Nucleus accumbens (tissue), 56 donors: ENCODE data around the gene USH2A.
"Not testable (repeated sequence)": the region's sequence is repeated elsewhere in the genome, so short reads cannot be mapped to it uniquely, and the experiment has no call there.

ENCODE experiments used
- DNase-seq, 56 donors: peaks; one replicate each; lab custom pipeline; 2025; lab: John Stamatoyannopoulos, UW

The USH2A gene

DNA sequence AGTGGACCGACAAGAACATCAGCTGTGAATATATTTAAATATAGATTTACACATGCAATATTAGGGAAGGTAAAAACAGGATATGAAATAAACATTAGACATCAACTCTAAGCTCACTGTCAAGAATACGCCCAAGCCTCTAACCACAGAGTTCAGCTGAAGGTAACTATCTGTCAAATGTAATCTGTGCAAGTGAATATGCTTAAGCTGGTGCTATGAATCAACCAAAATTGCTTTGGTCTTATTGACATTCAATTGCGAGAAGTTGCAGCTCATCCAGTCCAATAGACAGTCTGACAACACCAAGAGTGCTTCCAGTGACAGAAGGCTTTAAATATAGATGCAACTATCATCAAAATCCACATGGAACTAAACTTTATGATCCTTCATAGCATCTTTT, 32.3 kb downstream of the USH2A start:
- DNase-seq = no peak

DNA sequence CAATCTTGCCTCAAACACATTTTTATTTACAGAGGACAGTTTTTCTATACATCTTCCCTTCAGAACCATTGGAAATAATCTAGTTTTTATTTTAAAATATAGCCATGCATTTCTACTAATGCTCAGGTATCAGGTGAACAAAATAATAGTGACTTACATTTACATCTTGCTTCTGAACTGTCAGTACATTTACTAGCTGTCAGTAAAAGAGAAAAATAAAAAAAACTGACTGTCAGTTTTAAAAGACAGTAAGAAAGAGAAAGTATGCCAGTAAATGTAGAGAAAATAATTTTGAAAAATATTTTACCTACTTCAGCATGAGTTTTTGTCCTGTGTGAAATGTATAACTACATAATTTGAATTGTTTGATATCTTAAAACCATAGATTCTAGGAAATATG, 33.5 kb downstream of the USH2A start:
- DNase-seq = no peak

DNA sequence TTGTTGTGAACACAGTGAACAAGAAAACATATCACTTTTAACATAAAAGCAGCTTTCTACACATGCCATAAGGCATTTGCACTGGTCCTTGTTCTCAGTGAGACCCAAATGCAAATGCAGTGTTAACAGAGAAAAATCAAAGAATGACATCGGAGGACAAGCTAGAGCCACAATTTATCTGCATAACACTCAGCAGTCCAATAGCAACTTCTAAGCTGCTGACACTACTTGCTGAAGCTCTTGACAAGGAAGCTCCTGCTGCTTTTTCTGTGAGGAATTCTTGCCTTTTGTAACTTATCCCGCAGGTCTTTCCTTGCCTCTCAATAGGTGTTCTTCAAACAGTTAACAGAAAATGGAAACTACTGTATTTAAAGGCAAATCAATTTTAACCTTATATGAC, 34.7 kb downstream of the USH2A start:
- DNase-seq = no peak

DNA sequence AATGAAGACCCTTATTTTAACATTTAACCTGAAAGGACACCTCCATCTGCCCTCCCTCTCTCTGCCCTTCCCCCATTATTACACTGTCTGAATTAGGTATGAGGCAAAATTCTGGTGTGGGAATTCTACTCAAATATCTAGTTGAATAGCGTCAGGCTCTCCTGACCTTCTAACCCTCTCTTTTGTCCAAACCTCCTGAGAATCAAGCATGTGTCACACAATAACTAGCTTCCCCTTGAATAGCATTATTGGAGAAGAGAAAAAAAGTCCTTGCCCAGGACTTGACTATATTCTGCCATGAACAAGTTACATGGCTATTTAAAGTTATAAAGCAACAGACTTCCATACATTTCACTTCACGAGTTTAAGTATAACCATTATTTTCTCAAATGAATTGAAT, 35.5 kb downstream of the USH2A start:
- no peak for DNase-seq

DNA sequence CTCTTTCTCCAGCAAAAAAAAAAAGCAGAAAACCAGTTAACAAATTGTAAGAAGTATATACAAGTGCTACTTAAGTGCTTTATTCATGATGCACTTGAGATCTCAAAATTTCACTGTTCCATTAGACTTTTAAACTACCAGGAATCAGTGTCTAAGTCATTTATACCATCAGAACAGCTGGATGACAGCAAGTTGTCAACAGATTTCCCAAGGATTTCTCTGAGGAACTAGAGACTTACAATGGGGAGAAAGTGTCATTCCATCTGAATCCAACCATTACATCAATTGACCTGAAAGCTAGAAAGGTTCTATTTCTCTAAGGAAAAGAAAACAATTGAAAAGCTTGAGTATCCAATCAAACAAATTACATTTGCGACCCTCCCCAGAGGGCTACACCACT, 43.8 kb downstream of the USH2A start:
- DNase-seq = no peak

DNA sequence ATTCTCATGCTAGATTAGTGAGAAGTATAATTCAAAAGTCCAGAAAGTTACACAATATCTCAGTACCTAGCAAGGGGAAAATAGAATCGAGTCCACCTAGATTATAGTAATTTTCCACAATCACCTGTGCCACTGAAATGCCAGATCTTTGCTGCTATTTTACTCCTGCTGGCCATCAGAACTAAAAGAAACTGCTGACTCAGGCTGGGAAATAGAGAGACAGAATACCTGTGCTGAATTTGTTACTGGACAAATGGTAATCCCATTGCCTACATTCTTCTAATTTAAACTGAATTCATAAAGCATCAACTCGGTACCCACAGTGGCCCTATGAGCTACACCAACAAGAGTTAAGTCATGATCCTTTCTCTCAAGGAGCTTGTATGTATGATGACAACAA, 55.0 kb downstream of the USH2A start:
- DNase-seq = no peak

DNA sequence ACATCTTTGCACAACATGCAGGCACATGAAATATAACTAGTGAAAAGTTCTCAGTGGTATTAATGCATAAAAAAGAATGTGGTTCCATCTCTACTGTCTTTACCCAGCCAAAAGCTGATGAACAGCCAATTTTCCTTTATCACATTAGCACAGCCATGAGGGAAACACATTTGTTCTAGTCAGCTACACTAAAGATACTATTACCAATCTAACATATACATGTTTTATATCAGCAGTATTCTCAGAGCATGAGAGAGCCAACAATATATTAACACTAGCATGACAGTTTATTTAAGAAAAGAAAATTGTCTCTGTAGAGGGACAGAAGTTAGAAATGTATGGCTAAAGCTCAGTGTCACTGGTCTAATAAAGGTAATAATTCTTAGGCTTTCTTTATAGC, 56.3 kb downstream of the USH2A start:
- no peak for DNase-seq

DNA sequence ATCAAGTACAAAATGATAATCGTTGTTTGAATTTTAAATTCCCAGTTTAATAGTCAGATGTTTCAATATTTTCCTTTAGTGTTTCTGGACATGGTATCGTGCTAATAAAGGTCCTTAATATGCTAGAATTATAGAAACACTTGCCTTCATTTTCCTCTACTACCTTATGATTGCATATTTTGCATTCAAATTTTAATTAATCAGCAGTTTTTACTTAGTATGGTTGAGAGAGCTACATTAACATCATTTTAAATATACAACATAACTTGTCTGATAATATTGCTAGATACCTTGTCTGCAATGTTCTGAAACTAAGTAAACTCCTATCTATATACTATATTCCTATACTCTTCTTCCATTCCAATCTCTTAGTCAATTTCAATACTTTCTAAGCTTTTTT, 66.3 kb downstream of the USH2A start:
- no peak for DNase-seq

DNA sequence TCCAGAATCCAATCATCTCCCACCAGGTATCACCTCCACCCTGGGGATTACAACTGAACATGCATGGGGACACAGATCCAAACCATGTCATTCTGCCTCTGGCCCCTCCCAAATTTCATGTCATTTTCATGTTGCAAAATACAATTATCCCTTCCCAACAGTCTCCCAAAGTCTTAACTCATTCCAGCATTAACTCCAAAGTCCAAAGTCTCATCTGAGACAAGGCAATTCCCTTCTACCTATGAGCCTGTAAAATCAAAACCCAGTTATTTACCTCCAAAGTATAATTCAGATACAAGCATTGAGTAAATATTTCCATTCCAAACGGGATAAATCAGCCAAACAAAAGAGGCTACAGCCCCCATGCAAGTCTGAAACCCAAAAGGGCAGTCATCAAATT, 73.1 kb downstream of the USH2A start:
- DNase-seq = no peak

DNA sequence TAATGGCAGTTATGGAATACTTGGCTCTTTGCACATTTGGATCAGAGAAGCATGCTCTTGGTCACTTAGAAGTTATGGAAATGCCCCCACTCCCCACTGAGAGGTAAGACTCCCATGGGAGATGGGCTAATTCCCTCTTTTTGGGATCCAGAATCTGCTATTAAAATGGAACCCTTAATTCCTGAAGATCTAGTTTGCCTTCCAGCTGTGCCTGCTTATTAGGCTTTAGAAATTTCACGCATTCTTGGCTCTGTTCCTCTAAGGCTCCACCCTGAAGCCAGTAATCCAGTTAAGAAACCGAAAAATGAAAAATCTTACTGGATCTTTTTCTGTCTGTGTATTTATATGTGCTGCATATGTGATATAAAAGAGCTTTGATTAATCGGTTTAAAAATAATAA, 76.7 kb downstream of the USH2A start:
- no peak for DNase-seq

DNA sequence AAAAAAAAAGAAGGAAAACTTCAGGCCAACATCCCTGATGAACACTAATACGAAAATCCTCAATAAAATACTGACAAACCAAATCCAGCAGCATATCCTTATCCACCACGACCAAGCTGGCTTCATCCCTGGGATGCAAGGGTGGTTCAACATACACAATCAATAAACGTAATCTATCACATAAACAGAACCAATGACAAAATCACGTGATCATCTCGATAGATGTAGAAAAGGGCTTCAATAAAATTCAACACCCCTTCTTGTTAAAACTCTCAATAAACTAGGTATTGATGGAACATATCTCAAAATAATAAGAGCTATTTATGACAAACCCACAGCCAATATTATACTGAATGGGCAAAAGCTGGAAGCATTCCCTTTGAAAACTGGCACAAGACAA, 82.7 kb downstream of the USH2A start:
- not testable (repeated sequence) for DNase-seq

DNA sequence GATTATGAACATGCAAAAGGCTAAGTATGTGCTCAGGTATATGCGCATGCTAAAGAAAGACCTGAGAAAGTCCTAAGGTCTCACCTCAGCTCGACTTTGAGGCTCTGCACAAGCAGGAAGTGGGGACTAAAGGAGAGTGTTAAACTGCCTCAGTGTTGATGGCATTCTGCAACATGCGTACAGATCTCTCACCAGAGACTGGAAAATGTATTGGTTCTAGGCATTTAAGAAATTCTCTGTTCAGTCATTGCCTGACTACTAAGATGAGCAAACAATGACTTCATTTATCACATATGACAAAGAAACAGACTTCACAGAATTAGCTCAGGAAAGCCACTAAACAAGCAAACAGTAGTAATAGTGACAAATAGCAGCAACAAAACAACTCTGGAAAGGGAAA, 90.8 kb downstream of the USH2A start:
- no peak for DNase-seq

DNA sequence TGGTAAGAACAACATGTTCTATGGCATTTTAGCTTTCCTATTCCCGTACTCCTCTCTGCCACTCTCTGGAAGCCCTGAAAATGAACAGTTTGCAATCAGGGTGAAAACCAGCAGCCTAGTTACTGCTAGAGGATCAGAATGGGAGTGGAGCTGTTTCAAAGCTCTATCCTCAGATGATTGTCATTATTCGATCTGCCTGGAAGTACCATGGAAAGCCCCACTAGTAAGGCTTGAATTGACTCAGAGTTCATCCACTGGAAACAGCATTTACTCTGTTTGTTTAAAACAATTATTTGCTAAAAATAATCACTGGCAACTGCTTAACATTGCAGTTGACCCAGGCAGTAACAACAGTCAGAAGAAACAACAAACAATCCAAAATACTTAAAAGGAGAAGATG, 91.2 kb downstream of the USH2A start:
- DNase-seq = no peak

DNA sequence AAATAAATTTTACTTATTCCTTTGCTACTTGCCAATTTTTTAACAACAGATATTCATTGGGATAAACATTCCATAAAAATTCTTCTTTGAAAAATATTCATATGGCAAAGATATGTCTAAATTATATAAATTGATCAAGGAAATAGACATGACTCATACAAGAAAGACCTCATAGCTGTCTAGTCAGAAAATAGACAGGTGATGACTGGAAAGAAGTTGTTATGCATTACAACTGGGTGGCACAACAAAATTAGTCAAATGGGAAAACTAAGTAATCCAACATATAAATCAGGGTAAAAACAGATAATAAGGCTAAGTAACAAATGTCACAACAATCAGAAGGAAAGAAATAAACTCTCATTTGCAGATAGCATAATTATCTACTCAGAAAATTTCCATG, 92.0 kb downstream of the USH2A start:
- no peak for DNase-seq

DNA sequence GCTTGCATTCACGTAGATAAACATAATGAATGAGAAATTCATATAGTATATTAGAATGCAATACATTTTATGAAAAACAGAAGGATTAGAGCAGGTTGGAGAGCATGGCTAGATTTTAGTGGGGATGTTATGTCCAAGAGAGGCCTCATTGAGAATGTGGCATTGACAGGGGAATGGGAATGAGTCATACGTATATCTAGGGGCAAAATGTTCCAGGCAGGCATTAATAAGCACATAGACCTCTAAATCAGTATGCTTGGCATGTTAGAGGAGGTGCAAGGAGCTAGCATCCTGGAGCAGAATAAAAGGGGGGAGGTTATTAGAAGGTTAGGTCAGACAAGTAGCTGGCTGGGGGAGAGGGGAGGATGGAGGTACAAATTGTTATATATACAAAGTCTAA, 93.0 kb downstream of the USH2A start:
- no peak for DNase-seq

DNA sequence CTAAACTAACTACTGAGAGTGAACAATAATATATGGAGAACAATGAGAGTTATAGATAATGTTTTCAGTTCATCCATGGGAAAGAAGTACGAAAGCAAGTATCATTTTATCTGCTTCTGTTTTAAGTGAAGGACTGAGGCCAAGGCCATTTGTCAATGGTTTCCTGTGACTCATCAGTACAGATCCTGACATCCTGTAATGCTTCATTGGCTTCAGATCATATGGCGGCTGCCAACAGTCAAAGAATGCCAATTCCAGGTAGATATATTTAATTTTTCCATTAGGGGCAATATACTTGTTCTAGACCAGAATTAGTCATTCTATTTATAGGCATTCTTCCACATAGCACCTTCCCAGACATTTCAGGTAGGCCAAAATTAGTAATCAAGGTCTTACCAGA, 97.3 kb downstream of the USH2A start:
- no peak for DNase-seq

DNA sequence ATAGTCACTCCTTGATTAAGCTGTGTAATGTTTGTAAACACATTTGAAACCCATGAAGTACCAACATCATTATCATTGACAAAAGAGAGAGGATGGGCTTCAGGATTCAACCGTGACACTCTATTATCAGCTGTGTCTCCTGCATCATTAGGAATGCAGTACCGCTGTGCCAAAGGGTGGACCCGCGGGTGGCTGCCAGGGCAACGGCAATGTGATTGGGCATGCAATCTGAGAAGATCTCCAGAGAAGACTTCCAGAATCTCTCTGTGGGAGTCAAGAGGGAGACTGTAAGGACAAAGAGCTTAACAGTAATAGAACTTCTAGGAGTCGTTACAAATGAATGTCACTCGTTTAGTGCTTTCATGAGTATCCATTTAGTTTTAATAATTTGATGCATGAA, 97.9 kb downstream of the USH2A start:
- no peak for DNase-seq

DNA sequence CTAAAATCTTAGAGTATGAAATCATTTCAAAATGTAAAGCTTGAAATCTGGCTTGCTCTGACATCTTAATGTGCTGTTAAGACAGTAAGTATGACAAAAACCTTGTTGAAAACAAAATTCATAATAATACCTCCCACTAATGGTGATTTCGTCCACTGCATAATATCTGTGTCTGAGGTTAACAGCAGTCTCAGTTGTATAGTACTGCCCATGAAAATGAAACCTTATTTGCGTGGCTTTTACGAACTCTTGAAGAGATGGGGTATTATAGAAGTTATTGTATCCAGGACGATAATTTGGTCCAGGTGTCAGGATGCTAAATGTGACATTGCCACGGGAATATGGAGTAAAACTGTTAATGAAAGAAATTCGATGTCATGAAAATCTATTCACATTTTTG, 99.9 kb downstream of the USH2A start:
- no peak for DNase-seq

DNA sequence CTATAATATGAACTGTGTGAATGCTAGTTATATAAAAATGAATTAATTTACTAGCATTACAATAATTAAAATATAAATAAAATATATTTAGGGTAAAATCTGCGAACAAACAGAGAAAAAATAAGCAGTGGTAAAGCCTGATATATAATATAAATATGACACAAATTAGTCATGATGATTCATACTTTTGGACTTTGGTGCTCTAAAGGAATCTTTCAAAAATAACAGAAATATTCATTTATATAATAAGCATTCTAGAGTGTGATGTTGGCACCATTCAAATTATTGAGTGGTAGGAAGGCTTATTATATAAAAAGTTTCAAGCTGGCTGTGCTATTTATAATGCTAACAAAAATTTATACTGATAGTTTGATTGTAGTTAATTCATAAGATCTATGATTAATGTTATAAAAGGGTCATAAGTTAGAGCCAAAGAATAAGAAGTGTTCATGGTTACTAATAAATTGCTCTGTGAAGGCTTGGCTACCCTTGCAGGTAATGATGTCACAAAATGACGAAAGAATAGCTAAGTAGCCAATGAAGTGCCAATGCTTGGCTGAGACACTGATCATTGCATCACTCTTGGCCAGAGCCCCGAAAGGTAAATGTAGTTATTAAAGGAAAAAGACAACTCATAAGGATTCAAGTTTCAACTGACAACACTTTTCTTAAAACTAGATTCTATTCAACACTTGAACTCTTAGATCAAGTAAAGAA, 108.7 kb downstream of the USH2A start:
- no peak for DNase-seq

DNA sequence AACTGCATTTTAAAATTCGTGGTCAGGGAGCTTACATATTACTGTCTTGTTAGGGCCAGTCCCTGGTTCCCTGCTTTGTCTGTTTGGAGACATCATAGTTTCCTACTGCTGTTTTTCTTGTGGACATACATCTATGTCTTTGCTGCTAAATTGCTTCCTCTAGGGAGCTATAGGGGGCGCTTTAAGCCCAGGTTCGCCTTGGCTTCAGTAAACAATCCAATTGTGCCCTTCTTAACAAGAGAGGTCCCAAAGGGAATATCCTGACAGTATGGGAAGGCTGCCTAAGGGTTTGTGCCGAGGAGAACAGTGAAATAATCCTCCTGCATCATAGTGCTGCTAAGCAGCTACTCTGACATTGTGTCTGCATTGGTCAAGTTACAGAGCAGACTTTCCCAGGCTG, 112.5 kb downstream of the USH2A start:
- no peak for DNase-seq

DNA sequence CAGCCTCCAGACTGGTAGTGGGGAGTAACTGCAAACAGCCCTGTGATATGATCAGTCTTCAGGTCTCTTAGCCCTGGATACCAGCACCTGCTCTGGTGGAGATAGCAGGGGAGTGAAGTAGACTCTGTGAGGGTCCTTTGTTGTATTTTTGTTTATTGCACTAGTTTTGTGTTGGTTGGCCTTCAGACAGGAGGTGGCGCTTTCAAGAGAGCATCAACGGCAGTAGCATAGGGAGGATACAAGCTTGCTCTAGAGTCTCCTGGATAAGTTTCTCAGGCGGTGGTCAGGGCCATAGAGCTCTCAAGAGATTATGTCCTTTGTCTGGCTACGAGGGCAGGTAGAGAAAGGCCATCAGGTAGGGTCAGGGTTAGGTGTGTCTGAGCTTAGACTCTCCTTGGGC, 116.4 kb downstream of the USH2A start:
- DNase-seq = no peak

DNA sequence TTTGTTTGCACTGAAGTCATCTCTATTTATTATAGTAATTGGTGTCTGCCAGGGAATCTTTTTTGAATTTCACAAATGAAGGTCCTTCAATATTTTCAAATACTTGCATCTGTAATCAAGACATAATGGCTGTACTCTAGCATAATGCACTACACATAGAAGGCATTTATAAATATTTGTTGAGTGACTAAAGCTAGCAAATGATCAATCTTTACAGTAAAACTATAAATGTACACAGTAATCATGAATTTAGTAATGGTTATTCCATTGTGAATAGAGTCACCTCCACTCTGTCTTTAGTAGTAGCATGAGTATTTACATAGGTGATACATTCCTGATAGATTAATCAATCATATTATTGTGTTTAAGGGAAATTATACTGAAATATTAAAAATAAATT, 119.6 kb downstream of the USH2A start:
- no peak for DNase-seq

DNA sequence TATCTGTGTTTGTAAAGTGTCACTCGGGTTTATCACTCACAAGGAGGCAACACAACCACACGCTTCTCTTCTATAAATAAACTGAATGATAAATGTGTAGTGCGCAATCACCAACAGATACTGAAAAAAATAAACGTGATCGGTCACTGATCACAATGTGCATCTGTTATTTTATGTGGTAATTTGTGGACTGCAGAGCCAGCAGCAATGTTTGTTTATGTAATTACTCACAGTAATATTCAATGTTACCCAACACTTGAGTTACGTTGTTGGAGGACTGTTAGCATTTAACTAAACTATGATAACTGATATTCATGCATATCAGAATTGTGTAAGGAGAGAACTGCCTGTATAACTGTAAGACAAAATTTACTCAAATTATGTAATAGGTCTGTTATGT, 129.6 kb downstream of the USH2A start:
- no peak for DNase-seq
